GM18907 (cell line): ENCODE measurements around the gene FGF21.
A peak's percentile ranks its signal among the peaks of the same experiment; 100 is the strongest.

ENCODE experiments used
- ATAC-seq: cut with Tn5 transposase; IDR thresholded peaks from one replicate; pipeline ENCODE4 v1.9.1; 2021; ENCODE audit warnings: mild to moderate bottlenecking, moderate library complexity; ENCODE audit not compliant: unreplicated experiment

The FGF21 gene

GRCh38 chr19:48728911-48729664 is 26.2 kb upstream of the FGF21 start:
- no peak for ATAC-seq

GRCh38 chr19:48731452-48731851 is 23.9 kb upstream of the FGF21 start:
- ATAC-seq: no peak

- ATAC-seq: no peak
Observed at GRCh38 chr19:48734625-48735024, 20.7 kb upstream of the FGF21 start.

GRCh38 chr19:48735031-48735615 is 20.2 kb upstream of the FGF21 start:
- ATAC-seq: no peak

- no peak for ATAC-seq
Observed at GRCh38 chr19:48737360-48737998, 17.8 kb upstream of the FGF21 start.

GRCh38 chr19:48738557-48739403 is 16.5 kb upstream of the FGF21 start:
- ATAC-seq: peak; percentile 82

- ATAC-seq: no peak
Observed at GRCh38 chr19:48739404-48740163, 15.7 kb upstream of the FGF21 start.

- no peak for ATAC-seq
Observed at GRCh38 chr19:48740164-48740972, 15.0 kb upstream of the FGF21 start, which contains the start of gene RASIP1. RASIP1 (minus strand) TSS chr19:48740610; CDS start chr19:48740282, 328 bp downstream.

- no peak for ATAC-seq
Observed at GRCh38 chr19:48741129-48741999, 14.0 kb upstream of the FGF21 start.

GRCh38 chr19:48742096-48742495 is 13.2 kb upstream of the FGF21 start:
- ATAC-seq: no peak

- ATAC-seq: no peak
Observed at GRCh38 chr19:48745208-48745995, 9.9 kb upstream of the FGF21 start.

- no peak for ATAC-seq
Observed at GRCh38 chr19:48746110-48746509, 9.2 kb upstream of the FGF21 start.

- no peak for ATAC-seq
Observed at GRCh38 chr19:48746738-48747575, 8.4 kb upstream of the FGF21 start, which contains the start of gene IZUMO1. IZUMO1 (minus strand) TSS chr19:48746909; CDS start chr19:48745859, 1,050 bp downstream.

GRCh38 chr19:48749571-48750198 is 5.6 kb upstream of the FGF21 start:
- no peak for ATAC-seq

GRCh38 chr19:48750351-48750750 is 5.0 kb upstream of the FGF21 start:
- no peak for ATAC-seq

- no peak for ATAC-seq
Observed at GRCh38 chr19:48750771-48751504, 4.4 kb upstream of the FGF21 start.
